Measurements from ENCODE around the gene IPO5. TPM values are rescaled to one million over a fixed set of nuclear protein-coding genes. Genes with fewer than 3 reads are reported as not detected.

Gene IPO5
- total RNA-seq, 1 experiment from 2014 or later, result 301 TPM

DNA sequence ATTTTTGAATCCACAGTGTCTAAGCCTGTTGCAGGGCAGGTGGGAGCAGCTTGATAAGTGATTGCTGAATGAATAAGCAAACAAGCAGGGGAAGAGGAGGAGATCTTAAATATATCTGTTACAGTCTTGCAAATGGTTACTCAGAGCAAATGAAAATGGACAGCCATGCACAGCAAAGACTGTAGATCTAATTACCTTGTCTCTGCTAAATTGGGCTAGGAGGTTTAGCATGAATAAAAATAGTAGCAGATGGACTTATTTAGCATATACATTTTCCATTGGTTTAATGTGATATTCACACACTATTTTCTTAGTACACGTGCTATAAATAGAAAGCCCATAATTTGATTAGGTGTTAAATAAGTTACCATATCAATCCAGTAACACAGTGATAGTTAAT is 116.5 kb downstream of the IPO5 start:
- TF ChIP-seq ATF3 (CRISPR knock-in tag; conservative IDR thresholded peaks at IDR 0.05) (no peak), RELA (CRISPR knock-in tag; IDR thresholded peaks at IDR 0.05; ENCODE audit: borderline replicate concordance) (no peak), CREB1 (CRISPR knock-in tag; IDR thresholded peaks at IDR 0.05) (no peak), ZNF263 (CRISPR knock-in tag; IDR thresholded peaks at IDR 0.05; ENCODE audit: low read depth) (no peak), ZNF232 (CRISPR knock-in tag; IDR thresholded peaks at IDR 0.05) (no peak), ARID4B (CRISPR knock-in tag; IDR thresholded peaks at IDR 0.05; ENCODE audit: borderline replicate concordance) (no peak), IRF2 (CRISPR knock-in tag; IDR thresholded peaks at IDR 0.05; ENCODE audit: borderline replicate concordance, low read depth) (no peak)
- TF ChIP-seq, protein P1, sequence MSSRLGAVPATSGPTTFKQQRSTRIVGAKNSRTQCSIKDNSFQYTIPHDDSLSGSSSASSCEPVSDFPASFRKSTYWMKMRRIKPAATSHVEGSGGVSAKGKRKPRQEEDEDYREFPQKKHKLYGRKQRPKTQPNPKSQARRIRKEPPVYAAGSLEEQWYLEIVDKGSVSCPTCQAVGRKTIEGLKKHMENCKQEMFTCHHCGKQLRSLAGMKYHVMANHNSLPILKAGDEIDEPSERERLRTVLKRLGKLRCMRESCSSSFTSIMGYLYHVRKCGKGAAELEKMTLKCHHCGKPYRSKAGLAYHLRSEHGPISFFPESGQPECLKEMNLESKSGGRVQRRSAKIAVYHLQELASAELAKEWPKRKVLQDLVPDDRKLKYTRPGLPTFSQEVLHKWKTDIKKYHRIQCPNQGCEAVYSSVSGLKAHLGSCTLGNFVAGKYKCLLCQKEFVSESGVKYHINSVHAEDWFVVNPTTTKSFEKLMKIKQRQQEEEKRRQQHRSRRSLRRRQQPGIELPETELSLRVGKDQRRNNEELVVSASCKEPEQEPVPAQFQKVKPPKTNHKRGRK (CRISPR knock-in tag; IDR thresholded peaks at IDR 0.05; ENCODE audit: borderline replicate concordance), result no peak
- TF ChIP-seq, protein P2, sequence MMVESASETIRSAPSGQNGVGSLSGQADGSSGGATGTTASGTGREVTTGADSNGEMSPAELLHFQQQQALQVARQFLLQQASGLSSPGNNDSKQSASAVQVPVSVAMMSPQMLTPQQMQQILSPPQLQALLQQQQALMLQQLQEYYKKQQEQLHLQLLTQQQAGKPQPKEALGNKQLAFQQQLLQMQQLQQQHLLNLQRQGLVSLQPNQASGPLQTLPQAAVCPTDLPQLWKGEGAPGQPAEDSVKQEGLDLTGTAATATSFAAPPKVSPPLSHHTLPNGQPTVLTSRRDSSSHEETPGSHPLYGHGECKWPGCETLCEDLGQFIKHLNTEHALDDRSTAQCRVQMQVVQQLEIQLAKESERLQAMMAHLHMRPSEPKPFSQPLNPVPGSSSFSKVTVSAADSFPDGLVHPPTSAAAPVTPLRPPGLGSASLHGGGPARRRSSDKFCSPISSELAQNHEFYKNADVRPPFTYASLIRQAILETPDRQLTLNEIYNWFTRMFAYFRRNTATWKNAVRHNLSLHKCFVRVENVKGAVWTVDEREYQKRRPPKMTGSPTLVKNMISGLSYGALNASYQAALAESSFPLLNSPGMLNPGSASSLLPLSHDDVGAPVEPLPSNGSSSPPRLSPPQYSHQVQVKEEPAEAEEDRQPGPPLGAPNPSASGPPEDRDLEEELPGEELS (CRISPR knock-in tag; IDR thresholded peaks at IDR 0.05), result no peak
- Mint-ChIP-seq H3K27me3 (ENCODE audit: low read depth) (no peaks in the 10 kb centered on the region), H3K4me3 (no peak overlapping the region), H3K27ac (no peak overlapping the region), H3K4me1 (peaks cover 12% of the 10 kb centered on the region), H3K9me3 (peaks cover 10% of the 10 kb centered on the region; the same call in 1 of the 2 replicates), H3K36me3 (no peaks in the 10 kb centered on the region)
- no peak for DNase-seq (ENCODE audit: low spot score)
- ATAC-seq, result no peak
- ChIA-PET CTCF (no interaction called here), POLR2A (no interaction called here)

GRCh38 chr13:98071316-98071715 is 117.8 kb downstream of the IPO5 start:
- H3K36me3 Mint-ChIP-seq, result peaks cover 5% of the 10 kb centered on the region; the same call in 1 of the 2 replicates
- H3K27me3 Mint-ChIP-seq (ENCODE audit: low read depth), result peaks cover 2% of the 10 kb centered on the region
- POLR2A ChIA-PET, result no interaction called here
- no peak for TF ChIP-seq ZNF317 (CRISPR knock-in tag; IDR thresholded peaks at IDR 0.05; ENCODE audit: borderline replicate concordance, low read depth)
- no peak for TF ChIP-seq ZNF219 (CRISPR knock-in tag; IDR thresholded peaks at IDR 0.05; ENCODE audit: borderline replicate concordance)
- TF ChIP-seq SMAD4 (CRISPR knock-in tag; IDR thresholded peaks at IDR 0.05), result no peak
- TF ChIP-seq, protein P3, sequence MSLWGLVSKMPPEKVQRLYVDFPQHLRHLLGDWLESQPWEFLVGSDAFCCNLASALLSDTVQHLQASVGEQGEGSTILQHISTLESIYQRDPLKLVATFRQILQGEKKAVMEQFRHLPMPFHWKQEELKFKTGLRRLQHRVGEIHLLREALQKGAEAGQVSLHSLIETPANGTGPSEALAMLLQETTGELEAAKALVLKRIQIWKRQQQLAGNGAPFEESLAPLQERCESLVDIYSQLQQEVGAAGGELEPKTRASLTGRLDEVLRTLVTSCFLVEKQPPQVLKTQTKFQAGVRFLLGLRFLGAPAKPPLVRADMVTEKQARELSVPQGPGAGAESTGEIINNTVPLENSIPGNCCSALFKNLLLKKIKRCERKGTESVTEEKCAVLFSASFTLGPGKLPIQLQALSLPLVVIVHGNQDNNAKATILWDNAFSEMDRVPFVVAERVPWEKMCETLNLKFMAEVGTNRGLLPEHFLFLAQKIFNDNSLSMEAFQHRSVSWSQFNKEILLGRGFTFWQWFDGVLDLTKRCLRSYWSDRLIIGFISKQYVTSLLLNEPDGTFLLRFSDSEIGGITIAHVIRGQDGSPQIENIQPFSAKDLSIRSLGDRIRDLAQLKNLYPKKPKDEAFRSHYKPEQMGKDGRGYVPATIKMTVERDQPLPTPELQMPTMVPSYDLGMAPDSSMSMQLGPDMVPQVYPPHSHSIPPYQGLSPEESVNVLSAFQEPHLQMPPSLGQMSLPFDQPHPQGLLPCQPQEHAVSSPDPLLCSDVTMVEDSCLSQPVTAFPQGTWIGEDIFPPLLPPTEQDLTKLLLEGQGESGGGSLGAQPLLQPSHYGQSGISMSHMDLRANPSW (CRISPR knock-in tag; conservative IDR thresholded peaks at IDR 0.05; ENCODE audit: low read depth), result no peak
- TF ChIP-seq, protein P4, sequence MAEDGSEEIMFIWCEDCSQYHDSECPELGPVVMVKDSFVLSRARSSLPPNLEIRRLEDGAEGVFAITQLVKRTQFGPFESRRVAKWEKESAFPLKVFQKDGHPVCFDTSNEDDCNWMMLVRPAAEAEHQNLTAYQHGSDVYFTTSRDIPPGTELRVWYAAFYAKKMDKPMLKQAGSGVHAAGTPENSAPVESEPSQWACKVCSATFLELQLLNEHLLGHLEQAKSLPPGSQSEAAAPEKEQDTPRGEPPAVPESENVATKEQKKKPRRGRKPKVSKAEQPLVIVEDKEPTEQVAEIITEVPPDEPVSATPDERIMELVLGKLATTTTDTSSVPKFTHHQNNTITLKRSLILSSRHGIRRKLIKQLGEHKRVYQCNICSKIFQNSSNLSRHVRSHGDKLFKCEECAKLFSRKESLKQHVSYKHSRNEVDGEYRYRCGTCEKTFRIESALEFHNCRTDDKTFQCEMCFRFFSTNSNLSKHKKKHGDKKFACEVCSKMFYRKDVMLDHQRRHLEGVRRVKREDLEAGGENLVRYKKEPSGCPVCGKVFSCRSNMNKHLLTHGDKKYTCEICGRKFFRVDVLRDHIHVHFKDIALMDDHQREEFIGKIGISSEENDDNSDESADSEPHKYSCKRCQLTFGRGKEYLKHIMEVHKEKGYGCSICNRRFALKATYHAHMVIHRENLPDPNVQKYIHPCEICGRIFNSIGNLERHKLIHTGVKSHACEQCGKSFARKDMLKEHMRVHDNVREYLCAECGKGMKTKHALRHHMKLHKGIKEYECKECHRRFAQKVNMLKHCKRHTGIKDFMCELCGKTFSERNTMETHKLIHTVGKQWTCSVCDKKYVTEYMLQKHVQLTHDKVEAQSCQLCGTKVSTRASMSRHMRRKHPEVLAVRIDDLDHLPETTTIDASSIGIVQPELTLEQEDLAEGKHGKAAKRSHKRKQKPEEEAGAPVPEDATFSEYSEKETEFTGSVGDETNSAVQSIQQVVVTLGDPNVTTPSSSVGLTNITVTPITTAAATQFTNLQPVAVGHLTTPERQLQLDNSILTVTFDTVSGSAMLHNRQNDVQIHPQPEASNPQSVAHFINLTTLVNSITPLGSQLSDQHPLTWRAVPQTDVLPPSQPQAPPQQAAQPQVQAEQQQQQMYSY (CRISPR knock-in tag; IDR thresholded peaks at IDR 0.05), result no peak
- no peak for TF ChIP-seq ZNF423 (CRISPR knock-in tag; IDR thresholded peaks at IDR 0.05)
- no peak for TF ChIP-seq CBFB (CRISPR knock-in tag; IDR thresholded peaks at IDR 0.05; ENCODE audit: low read depth)
- no peak for TF ChIP-seq SMAD3 (CRISPR knock-in tag; IDR thresholded peaks at IDR 0.05; ENCODE audit: borderline replicate concordance)
- TF ChIP-seq TCF7 (CRISPR knock-in tag; IDR thresholded peaks at IDR 0.05; ENCODE audit: low read depth), result no peak
- TF ChIP-seq EMX1 (CRISPR knock-in tag; IDR thresholded peaks at IDR 0.05), result no peak
- TF ChIP-seq OVOL2 (CRISPR knock-in tag; IDR thresholded peaks at IDR 0.05; ENCODE audit: borderline replicate concordance), result no peak
- TF ChIP-seq ZNF263 (CRISPR knock-in tag; IDR thresholded peaks at IDR 0.05; ENCODE audit: low read depth), result no peak

More at GRCh38 chr13:98071316-98071715, 117.8 kb downstream of the IPO5 start:
- CTCF ChIA-PET, result no interaction called here
- Mint-ChIP-seq H3K4me1 (peaks cover 4% of the 10 kb centered on the region), H3K27ac (no peak overlapping the region), H3K4me3 (no peak overlapping the region), H3K9me3 (peaks cover 19% of the 10 kb centered on the region)
- ATAC-seq (no peak), DNase-seq (ENCODE audit: low spot score) (no peak)

Data from WTC11 (cell line).